PC-9 (cell line): ENCODE measurements around the gene TTC4.

Experiments
- EZH2 ChIP-seq: fragments of 200-600 bp; sonication (generic); IDR thresholded peaks from 2 replicates; pipeline ENCODE4 v1.8.0; 2017; ENCODE audit warnings: antibody characterized with exemption, low read depth
- TF ChIP-seq, protein P1 (sequence below): fragments of 200-600 bp; sonication (generic); conservative IDR thresholded peaks from 2 replicates; pipeline ENCODE4 v1.6.1; 2017; ENCODE audit warnings: mixed run types, antibody characterized with exemption, mild to moderate bottlenecking, moderate library complexity

DNA sequence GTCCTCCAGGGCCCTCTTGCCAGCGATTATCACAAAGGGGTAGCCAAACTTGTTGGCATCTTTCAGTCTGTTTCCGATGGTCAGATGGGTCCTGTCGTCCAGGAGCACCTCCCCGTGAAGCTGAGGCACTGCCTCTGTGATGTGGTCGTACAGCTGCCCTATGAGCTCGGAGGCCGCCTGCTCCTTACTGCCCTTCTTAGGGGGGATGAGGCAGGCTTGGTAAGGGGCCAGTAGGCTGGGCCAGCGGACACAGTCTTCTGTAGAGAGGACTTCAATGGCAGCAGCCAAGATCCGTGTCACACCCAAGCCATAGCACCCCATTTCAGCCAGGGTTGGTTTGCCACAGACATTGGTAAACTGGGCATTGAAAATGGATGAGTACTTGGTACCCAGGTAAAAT lies 42.2 kb downstream of the TTC4 start:
- TF ChIP-seq, protein P1, sequence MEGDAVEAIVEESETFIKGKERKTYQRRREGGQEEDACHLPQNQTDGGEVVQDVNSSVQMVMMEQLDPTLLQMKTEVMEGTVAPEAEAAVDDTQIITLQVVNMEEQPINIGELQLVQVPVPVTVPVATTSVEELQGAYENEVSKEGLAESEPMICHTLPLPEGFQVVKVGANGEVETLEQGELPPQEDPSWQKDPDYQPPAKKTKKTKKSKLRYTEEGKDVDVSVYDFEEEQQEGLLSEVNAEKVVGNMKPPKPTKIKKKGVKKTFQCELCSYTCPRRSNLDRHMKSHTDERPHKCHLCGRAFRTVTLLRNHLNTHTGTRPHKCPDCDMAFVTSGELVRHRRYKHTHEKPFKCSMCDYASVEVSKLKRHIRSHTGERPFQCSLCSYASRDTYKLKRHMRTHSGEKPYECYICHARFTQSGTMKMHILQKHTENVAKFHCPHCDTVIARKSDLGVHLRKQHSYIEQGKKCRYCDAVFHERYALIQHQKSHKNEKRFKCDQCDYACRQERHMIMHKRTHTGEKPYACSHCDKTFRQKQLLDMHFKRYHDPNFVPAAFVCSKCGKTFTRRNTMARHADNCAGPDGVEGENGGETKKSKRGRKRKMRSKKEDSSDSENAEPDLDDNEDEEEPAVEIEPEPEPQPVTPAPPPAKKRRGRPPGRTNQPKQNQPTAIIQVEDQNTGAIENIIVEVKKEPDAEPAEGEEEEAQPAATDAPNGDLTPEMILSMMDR: no peak
- no peak for TF ChIP-seq EZH2
